ENCODE data around the gene TM9SF1.

- no peak for TF ChIP-seq CTCF (IDR thresholded peaks at IDR 0.05)
- no peak for TF ChIP-seq POLR2A (IDR thresholded peaks at IDR 0.05)
These were observed 10.9 kb downstream of the TM9SF1 start for GRCh38 chr14:24184104-24184970.

Measured in thyroid gland (tissue), 4 donors.